H1 (cell line): ENCODE results near the gene DCN.

ENCODE experiments used
- BRCA1 ChIP-seq: IDR thresholded peaks from 2 replicates; pipeline ENCODE4 v1.6.1; 2012; ENCODE audit warnings: low read depth, low read length, improper control_type of control experiment
- EGR1 ChIP-seq: IDR thresholded peaks from 2 replicates; pipeline ENCODE4 v1.6.1; 2011; ENCODE audit warnings: low read depth, low read length, borderline replicate concordance
- EP300 ChIP-seq, 2 experiments: IDR thresholded peaks; 1 replicate in 1 of 2; 2 replicates in 1 of 2; pipeline ENCODE4 v1.6.1; 2011 to 2012; ENCODE audit warnings: low read depth in 2 of 2, low read length in 2 of 2, mild to moderate bottlenecking in 2 of 2, borderline replicate concordance in 1 of 2, inconsistent platforms in 1 of 2, moderate library complexity in 1 of 2
- POLR2AphosphoS5 ChIP-seq: IDR thresholded peaks from 2 replicates; pipeline ENCODE4 v1.6.1; 2011; ENCODE audit warnings: low read depth, low read length
- RAD21 ChIP-seq, 2 experiments: IDR thresholded peaks in 1 of 2; conservative IDR thresholded peaks in 1 of 2; 2 replicates each; pipeline ENCODE4 v1.6.1; 2011; ENCODE audit warnings: low read depth in 2 of 2, low read length in 2 of 2, improper control_type of control experiment in 1 of 2, inconsistent platforms in 1 of 2, mild to moderate bottlenecking in 1 of 2, moderate library complexity in 1 of 2
- TAF1 ChIP-seq: IDR thresholded peaks from 2 replicates; pipeline ENCODE4 v1.6.1; 2011; ENCODE audit warnings: mild to moderate bottlenecking, low read depth, low read length
- TF ChIP-seq, protein P1 (sequence below): IDR thresholded peaks from 2 replicates; pipeline ENCODE4 v1.6.1; 2012; ENCODE audit warnings: inconsistent platforms
- TF ChIP-seq, protein P2 (sequence below), 3 experiments: IDR thresholded peaks; 1 replicate in 2 of 3; 2 replicates in 1 of 3; pipeline versions ENCODE4 v1.5.1 to v1.6.1; 2011; ENCODE audit warnings: low read length in 3 of 3, mild to moderate bottlenecking in 3 of 3, inconsistent platforms in 2 of 3, low read depth in 1 of 3, moderate library complexity in 1 of 3; ENCODE audit not compliant: insufficient read depth in 1 of 3; ENCODE audit errors: control extremely low read depth in 1 of 3
- TF ChIP-seq, protein P3 (sequence below): IDR thresholded peaks from 2 replicates; pipeline ENCODE4 v1.6.1; 2012; ENCODE audit warnings: inconsistent platforms

DNA sequence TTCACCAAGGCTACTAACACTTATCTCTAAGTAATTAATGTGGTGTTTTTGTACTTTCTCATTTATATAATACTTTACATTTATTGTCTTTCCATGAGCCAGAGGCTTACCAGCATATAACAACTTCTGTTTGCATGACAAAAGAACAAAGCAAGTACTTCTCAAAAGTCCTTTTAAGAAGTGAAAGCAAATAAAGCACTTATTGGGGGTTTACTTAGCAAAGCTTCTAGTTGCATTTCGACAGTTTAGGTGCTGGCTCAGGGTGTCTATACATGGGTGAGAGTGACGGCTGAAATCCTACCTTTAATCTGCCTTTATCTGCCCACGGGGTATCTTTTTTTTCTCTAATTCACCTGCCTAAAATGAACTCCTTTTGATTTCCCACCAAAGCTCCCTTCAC lies 21.0 kb upstream of the DCN start:
- no peak for TF ChIP-seq EGR1
- TF ChIP-seq, protein P1, sequence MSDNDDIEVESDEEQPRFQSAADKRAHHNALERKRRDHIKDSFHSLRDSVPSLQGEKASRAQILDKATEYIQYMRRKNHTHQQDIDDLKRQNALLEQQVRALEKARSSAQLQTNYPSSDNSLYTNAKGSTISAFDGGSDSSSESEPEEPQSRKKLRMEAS: no peak
- TF ChIP-seq BRCA1: no peak
- TF ChIP-seq, protein P2, sequence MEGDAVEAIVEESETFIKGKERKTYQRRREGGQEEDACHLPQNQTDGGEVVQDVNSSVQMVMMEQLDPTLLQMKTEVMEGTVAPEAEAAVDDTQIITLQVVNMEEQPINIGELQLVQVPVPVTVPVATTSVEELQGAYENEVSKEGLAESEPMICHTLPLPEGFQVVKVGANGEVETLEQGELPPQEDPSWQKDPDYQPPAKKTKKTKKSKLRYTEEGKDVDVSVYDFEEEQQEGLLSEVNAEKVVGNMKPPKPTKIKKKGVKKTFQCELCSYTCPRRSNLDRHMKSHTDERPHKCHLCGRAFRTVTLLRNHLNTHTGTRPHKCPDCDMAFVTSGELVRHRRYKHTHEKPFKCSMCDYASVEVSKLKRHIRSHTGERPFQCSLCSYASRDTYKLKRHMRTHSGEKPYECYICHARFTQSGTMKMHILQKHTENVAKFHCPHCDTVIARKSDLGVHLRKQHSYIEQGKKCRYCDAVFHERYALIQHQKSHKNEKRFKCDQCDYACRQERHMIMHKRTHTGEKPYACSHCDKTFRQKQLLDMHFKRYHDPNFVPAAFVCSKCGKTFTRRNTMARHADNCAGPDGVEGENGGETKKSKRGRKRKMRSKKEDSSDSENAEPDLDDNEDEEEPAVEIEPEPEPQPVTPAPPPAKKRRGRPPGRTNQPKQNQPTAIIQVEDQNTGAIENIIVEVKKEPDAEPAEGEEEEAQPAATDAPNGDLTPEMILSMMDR (IDR thresholded peaks at IDR 0.05; ENCODE audit: control extremely low read depth in 1 of 3, insufficient read depth in 1 of 3, low read depth in 1 of 3, low read length in 3 of 3): no peak
- TF ChIP-seq, protein P3, sequence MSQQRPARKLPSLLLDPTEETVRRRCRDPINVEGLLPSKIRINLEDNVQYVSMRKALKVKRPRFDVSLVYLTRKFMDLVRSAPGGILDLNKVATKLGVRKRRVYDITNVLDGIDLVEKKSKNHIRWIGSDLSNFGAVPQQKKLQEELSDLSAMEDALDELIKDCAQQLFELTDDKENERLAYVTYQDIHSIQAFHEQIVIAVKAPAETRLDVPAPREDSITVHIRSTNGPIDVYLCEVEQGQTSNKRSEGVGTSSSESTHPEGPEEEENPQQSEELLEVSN: no peak
- no peak for TF ChIP-seq TAF1
- TF ChIP-seq POLR2AphosphoS5: no peak
- no peak for TF ChIP-seq EP300 (IDR thresholded peaks at IDR 0.05; ENCODE audit: borderline replicate concordance in 1 of 2, low read depth in 2 of 2, low read length in 2 of 2)
- no peak for TF ChIP-seq RAD21 (IDR thresholded peaks at IDR 0.05 in 1 of 2, conservative IDR thresholded peaks at IDR 0.05 in 1 of 2; ENCODE audit: low read depth in 2 of 2, low read length in 2 of 2)
